GM12878 (cell line): Measurements from ENCODE around the gene AIFM1.

Experiments used
- CEBPZ ChIP-seq: fragments of 150-350 bp; IDR thresholded peaks from 2 replicates; pipeline ENCODE4 v1.6.1; 2016; ENCODE audit warnings: low read depth, low read length
- EP300 ChIP-seq, 2 experiments: fragments of 150-350 bp in 1 of 2; IDR thresholded peaks; 2 replicates each; pipeline ENCODE4 v1.6.1; 2011 to 2012; ENCODE audit warnings: low read depth in 2 of 2, low read length in 2 of 2, borderline replicate concordance in 1 of 2, improper control_type of control experiment in 1 of 2, inconsistent platforms in 1 of 2; ENCODE audit not compliant: control insufficient read depth in 1 of 2
- GATAD2B ChIP-seq: fragments of 450-650 bp; conservative IDR thresholded peaks from 2 replicates; pipeline ENCODE4 v1.6.1; 2017; ENCODE audit warnings: low read depth, mild to moderate bottlenecking, moderate library complexity
- MXI1 ChIP-seq: fragments of 150-350 bp; IDR thresholded peaks from 2 replicates; pipeline ENCODE4 v1.6.1; 2011; ENCODE audit warnings: low read depth, mild to moderate bottlenecking, inconsistent platforms, low read length, improper control_type of control experiment
- ZNF274 ChIP-seq: IDR thresholded peaks from one replicate; pipeline ENCODE4 v1.8.0; 2011; ENCODE audit not compliant: insufficient read length, insufficient read depth
- TF ChIP-seq, protein P1 (sequence below), 3 experiments: IDR thresholded peaks in 2 of 3; conservative IDR thresholded peaks in 1 of 3; 2 replicates each; pipeline ENCODE4 v1.5.1; 2011; ENCODE audit warnings: low read depth in 3 of 3, low read length in 3 of 3, mild to moderate bottlenecking in 3 of 3, control low read depth in 2 of 3, moderate library complexity in 2 of 3, inconsistent platforms in 1 of 3, mixed read lengths in 1 of 3; ENCODE audit not compliant: control insufficient read depth in 2 of 3, insufficient read depth in 1 of 3; ENCODE audit errors: extremely low read depth in 1 of 3

DNA sequence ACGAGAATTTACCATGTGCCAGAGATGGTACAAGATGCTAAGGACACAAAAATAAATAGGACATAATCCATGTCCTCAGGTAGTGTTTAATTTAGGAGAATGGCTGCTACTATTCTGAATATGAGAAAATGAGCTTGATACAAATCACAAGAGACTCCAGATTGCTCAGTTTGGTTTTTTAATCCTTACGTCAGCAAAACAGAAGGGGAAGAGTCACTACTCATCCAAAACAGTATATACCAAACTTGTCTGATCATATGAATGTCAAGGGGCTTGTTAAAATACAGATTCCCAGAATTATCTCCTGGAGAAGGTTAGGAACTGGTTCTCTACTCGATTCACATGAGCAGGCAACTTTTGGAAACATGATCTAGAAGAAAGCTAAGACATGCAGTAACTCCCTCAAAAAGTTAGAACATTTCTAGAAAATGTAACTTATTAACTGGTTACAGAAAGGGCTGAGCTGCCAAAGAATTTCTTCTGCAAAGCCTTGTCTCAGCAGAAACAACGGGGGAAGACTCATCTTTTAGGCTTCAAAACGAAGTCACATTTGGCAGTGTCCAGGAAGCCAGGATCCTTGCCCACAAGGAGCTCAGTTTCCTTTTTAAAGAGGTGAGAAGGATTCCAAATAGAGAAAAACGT, 3.4 kb downstream of the AIFM1 start:
- TF ChIP-seq EP300 (IDR thresholded peaks at IDR 0.05; ENCODE audit: borderline replicate concordance in 1 of 2, control insufficient read depth in 1 of 2, low read depth in 2 of 2, low read length in 2 of 2), result no peak
- no peak for TF ChIP-seq ZNF274
- TF ChIP-seq CEBPZ, result no peak
- TF ChIP-seq, protein P1, sequence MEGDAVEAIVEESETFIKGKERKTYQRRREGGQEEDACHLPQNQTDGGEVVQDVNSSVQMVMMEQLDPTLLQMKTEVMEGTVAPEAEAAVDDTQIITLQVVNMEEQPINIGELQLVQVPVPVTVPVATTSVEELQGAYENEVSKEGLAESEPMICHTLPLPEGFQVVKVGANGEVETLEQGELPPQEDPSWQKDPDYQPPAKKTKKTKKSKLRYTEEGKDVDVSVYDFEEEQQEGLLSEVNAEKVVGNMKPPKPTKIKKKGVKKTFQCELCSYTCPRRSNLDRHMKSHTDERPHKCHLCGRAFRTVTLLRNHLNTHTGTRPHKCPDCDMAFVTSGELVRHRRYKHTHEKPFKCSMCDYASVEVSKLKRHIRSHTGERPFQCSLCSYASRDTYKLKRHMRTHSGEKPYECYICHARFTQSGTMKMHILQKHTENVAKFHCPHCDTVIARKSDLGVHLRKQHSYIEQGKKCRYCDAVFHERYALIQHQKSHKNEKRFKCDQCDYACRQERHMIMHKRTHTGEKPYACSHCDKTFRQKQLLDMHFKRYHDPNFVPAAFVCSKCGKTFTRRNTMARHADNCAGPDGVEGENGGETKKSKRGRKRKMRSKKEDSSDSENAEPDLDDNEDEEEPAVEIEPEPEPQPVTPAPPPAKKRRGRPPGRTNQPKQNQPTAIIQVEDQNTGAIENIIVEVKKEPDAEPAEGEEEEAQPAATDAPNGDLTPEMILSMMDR (IDR thresholded peaks at IDR 0.05 in 2 of 3, conservative IDR thresholded peaks at IDR 0.05 in 1 of 3; ENCODE audit: control insufficient read depth in 2 of 3, extremely low read depth in 1 of 3, insufficient read depth in 1 of 3, low read depth in 3 of 3, low read length in 3 of 3), result no peak
- TF ChIP-seq MXI1, result no peak
- no peak for TF ChIP-seq GATAD2B
